Measurements from ENCODE around the gene MSANTD1.

- TF ChIP-seq ATF3 (IDR thresholded peaks at IDR 0.05; ENCODE audit: insufficient read depth, low read depth, low read length) (no peak), CTCF (IDR thresholded peaks at IDR 0.05; ENCODE audit: control extremely low read depth in 1 of 3, insufficient read depth in 1 of 3, low read depth in 1 of 3, low read length in 3 of 3) (no peak), MAX (IDR thresholded peaks at IDR 0.05) (no peak)
Observed at GRCh38 chr4:3269105-3269927, 20.4 kb downstream of the MSANTD1 start.

All from H1 (cell line).